Tibial artery (tissue), 4 donors: ENCODE measurements around the gene GTPBP4.

ENCODE experiments used
- DNase-seq, 2 donors: peaks; one replicate each; pipeline ENCODE4 v3.0.0-alpha.2; 2019
- H3K27ac ChIP-seq, 2 donors: fragments of 200-600 bp; sonication (generic) in 1 of 2; 1 replicate in 1 of 2; 2 replicates in 1 of 2; pipeline ENCODE4 v1.5.1; 2018 to 2019; ENCODE audit warnings: mild to moderate bottlenecking in 1 of 2
- H3K27me3 ChIP-seq, 2 donors: fragments of 200-600 bp; sonication (generic) in 1 of 2; one replicate each; pipeline versions ENCODE4 v1.5.1 to v1.6.0; 2016 to 2019
- H3K36me3 ChIP-seq, 3 donors: fragments of 200-600 bp; sonication (generic) in 2 of 3; one replicate each; pipeline ENCODE4 v1.5.1; 2016 to 2019; ENCODE audit warnings: mild to moderate bottlenecking in 2 of 3
- H3K4me1 ChIP-seq, 4 donors: fragments of 200-600 bp; sonication (generic) in 2 of 4; 1 replicate in 3 of 4; 2 replicates in 1 of 4; pipeline ENCODE4 v1.5.1; 2016 to 2019
- H3K4me3 ChIP-seq, 2 donors: fragments of 200-600 bp; sonication (generic) in 1 of 2; 1 replicate in 1 of 2; 2 replicates in 1 of 2; pipeline ENCODE4 v1.5.1; 2018 to 2019; ENCODE audit warnings: mild to moderate bottlenecking in 2 of 2
- H3K9me3 ChIP-seq, 3 donors: fragments of 200-600 bp; sonication (generic) in 1 of 3; one replicate each; pipeline ENCODE4 v1.5.1; 2016 to 2019
- intact Hi-C: fragments of 100-400 bp; cut with DNase I; formaldehyde crosslinking; loops from one replicate; pipeline ENCODE4 v1.15.0; 2023; ENCODE audit warnings: low total_unique reads
- TF ChIP-seq, protein P1 (sequence below), 2 experiments: fragments of 200-600 bp in 1 of 2; fragments of 450-650 bp in 1 of 2; IDR thresholded peaks; one replicate each; pipeline ENCODE4 v1.5.1; 2017 to 2019; ENCODE audit warnings: antibody characterized with exemption in 2 of 2, mild to moderate bottlenecking in 1 of 2, moderate library complexity in 1 of 2

GTPBP4 gene

DNA sequence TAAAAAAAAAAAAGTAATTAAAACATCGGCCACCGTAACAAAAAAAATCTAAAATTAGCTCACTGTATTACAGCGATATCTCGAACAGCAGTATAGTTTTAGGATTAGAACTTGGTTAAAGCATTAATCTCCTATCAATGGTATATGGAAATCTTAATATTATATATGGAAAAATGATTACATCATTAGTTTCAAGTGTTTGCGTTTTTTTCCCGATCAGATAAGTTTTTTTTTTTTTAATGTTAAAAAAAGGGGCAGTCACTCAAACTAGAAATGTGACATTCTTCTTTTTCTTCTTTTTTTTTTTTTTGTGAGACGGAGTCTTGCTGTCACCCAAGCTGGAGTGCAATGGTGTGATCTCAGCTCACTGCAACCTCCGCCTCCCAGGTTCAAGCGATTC lies 53.3 kb downstream of the GTPBP4 start:
- Histone ChIP-seq H3K36me3 (peaks cover 31 to 54% (median 35%) of the 10 kb centered on the region in 3 donors), H3K27me3 (no peaks in the 10 kb centered on the region), H3K4me3 (no peak overlapping the region), H3K4me1 (peaks cover 0 to 9% (median 4%) of the 10 kb centered on the region in 4 donors), H3K9me3 (no peaks in the 10 kb centered on the region), H3K27ac (no peak overlapping the region)
- no peak for DNase-seq
- intact Hi-C loops, result no loop called here
- TF ChIP-seq, protein P1, sequence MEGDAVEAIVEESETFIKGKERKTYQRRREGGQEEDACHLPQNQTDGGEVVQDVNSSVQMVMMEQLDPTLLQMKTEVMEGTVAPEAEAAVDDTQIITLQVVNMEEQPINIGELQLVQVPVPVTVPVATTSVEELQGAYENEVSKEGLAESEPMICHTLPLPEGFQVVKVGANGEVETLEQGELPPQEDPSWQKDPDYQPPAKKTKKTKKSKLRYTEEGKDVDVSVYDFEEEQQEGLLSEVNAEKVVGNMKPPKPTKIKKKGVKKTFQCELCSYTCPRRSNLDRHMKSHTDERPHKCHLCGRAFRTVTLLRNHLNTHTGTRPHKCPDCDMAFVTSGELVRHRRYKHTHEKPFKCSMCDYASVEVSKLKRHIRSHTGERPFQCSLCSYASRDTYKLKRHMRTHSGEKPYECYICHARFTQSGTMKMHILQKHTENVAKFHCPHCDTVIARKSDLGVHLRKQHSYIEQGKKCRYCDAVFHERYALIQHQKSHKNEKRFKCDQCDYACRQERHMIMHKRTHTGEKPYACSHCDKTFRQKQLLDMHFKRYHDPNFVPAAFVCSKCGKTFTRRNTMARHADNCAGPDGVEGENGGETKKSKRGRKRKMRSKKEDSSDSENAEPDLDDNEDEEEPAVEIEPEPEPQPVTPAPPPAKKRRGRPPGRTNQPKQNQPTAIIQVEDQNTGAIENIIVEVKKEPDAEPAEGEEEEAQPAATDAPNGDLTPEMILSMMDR (IDR thresholded peaks at IDR 0.05), result no peak

DNA sequence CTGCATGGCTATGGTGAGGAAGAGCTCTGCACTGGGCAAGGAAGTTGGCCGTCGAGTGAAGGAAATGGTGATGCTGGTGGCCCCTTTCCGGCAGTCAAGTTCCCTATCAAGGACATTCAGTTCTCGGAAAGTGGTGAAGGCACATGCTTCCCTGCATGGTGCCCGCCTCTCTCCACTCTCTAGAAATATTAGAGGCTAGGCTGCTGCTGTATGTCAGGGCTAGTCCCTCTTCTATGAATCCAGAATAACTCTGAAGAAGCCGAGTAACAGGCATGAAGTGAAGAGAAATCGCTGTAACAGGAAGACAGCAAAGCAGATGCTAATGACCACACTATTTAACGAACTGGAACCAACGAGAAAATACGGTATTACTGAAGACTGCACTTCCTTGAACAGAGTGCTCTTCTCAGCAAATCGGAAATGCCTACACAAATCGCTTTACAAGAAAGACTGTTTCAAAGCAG lies 55.3 kb downstream of the GTPBP4 start:
- peaks cover 0 to 17% (median 8%) of the 10 kb centered on the region in 4 donors for H3K4me1 ChIP-seq
- H3K27ac ChIP-seq, result peak overlapping the region in 1 of 2 donors; percentile 2
- H3K36me3 ChIP-seq, result peaks cover 25 to 37% (median 35%) of the 10 kb centered on the region in 3 donors
- H3K4me3 ChIP-seq, result no peak overlapping the region
- TF ChIP-seq, protein P1 (IDR thresholded peaks at IDR 0.05), result no peak
- H3K27me3 ChIP-seq, result no peaks in the 10 kb centered on the region
- intact Hi-C loops, result no loop called here
- no peaks in the 10 kb centered on the region for H3K9me3 ChIP-seq
- peak in 1 of 2 donors; percentile 49 for DNase-seq

- no peak for DNase-seq
- H3K9me3 ChIP-seq, result no peaks in the 10 kb centered on the region
- H3K4me1 ChIP-seq, result peaks cover 0 to 17% (median 8%) of the 10 kb centered on the region in 4 donors
- intact Hi-C loops, result no loop called here
- H3K27ac ChIP-seq, result peak overlapping the region in 1 of 2 donors; percentile 2
- TF ChIP-seq, protein P1 (IDR thresholded peaks at IDR 0.05), result no peak
- no peaks in the 10 kb centered on the region for H3K27me3 ChIP-seq
- no peak overlapping the region for H3K4me3 ChIP-seq
- peaks cover 25 to 36% (median 35%) of the 10 kb centered on the region in 3 donors for H3K36me3 ChIP-seq
These were observed 55.9 kb downstream of the GTPBP4 start for GRCh38 chr10:1044146-1044545.

DNA sequence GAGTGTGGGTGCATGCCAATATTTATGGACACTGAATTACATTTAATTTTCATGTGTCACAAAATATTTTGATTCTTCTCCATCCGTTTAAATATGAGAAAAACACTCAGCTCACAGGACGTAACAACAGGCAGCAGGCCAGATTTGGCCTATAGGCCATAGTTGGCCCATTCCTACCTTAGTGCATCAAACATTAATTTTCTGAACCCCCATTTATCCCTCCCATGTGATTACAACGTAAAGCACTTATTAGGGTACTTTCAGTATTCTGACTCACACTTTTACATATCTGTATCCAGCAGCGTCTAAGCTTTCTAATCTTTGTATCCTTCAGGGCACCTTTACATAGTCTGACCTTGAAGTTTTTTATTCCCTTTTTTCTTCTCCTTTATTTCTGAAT lies 56.7 kb downstream of the GTPBP4 start:
- intact Hi-C loops, result no loop called here
- TF ChIP-seq, protein P1 (IDR thresholded peaks at IDR 0.05), result no peak
- no peak overlapping the region for H3K4me3 ChIP-seq

DNA sequence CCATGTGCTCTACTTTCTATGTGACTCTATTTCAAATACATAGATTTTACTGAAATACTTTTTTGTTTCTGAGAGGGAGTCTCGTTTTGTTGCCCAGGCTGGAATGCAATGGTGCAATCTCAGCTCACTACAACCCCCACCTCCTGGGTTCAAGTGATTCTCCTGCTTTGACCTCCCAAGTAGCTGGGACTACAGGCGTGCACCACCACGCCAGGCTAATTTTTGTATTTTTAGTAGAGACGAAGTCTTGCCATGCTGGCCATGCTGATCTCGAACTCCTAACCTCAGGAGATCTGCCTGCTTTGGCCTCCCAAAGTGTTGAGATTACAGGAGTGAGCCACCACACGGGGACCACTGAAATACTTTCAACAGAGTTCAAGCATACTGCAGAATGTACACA lies 57.2 kb downstream of the GTPBP4 start:
- TF ChIP-seq, protein P1 (IDR thresholded peaks at IDR 0.05), result no peak
- intact Hi-C loops, result no loop called here
- Histone ChIP-seq H3K9me3 (no peaks in the 10 kb centered on the region), H3K4me1 (peaks cover 0 to 24% (median 14%) of the 10 kb centered on the region in 4 donors), H3K27me3 (no peaks in the 10 kb centered on the region), H3K4me3 (no peak overlapping the region), H3K27ac (no peak overlapping the region), H3K36me3 (peaks cover 25 to 31% (median 29%) of the 10 kb centered on the region in 3 donors)
- DNase-seq, result no peak

More for the DNA sequence above, 56.7 kb downstream of the GTPBP4 start:
- peaks cover 0 to 21% (median 10%) of the 10 kb centered on the region in 4 donors for H3K4me1 ChIP-seq
- no peak for DNase-seq
- no peaks in the 10 kb centered on the region for H3K9me3 ChIP-seq
- peaks cover 25 to 35% (median 33%) of the 10 kb centered on the region in 3 donors for H3K36me3 ChIP-seq
- no peaks in the 10 kb centered on the region for H3K27me3 ChIP-seq
- no peak overlapping the region for H3K27ac ChIP-seq
